ENCODE measurements around the gene TTC4.

GRCh38 chr1:54695221-54695620 is 20.4 kb upstream of the TTC4 start:
- TF ChIP-seq POLR2AphosphoS5 (IDR thresholded peaks at IDR 0.05; ENCODE audit: borderline replicate concordance, low read depth, low read length) (no peak), EZH2 (IDR thresholded peaks at IDR 0.05) (no peak)
